HTR-8/SVneo (cell line): Measurements from ENCODE around the gene RAB36.
"Not testable (repeated sequence)": the region's sequence is repeated elsewhere in the genome, so short reads cannot be mapped to it uniquely, and the experiment has no call there.

Source experiments
- DNase-seq: peaks from one replicate; pipeline ENCODE4 v3.0.0; 2011; ENCODE audit warnings: low spot score, mixed read lengths; ENCODE audit not compliant: insufficient read length
- FAIRE-seq: peaks from 2 replicates; lab custom pipeline; 2011; peaks lifted over from hg19 to GRCh38; lab: Jason Lieb, UNC

Gene RAB36

DNA sequence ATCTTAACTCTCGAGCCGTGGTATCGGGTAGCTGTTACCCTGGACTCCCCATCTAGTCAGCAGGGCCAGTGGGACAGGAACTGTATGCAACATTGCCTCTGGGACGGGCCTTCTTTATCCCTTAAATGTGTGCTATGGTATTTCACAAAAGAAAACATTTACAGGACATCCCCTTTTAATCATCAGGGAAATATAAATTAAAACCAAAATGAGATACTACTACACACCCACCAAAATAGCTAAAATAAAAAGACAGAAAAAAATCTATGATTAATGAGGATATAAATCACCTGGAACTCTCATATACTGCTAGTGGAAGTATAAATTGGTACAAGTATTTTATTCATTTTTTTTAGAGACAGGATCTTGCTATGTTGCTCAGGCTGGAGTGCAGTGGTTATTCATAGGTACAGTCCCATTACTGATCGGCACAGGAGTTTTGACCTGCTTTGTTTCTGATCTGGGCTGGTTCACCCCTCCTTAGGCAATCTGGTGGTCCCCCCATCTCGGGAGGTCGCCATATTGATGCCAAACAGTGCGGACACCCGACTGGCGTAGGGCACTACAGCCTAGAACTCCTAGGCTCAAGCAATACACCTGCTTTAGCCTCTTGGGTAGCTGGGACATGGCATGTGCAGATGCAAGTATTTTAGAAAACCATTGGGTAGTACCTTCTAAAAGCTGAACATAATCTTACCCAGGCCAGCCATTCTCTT lies 12.7 kb upstream of the RAB36 start:
- no peak for FAIRE-seq

DNA sequence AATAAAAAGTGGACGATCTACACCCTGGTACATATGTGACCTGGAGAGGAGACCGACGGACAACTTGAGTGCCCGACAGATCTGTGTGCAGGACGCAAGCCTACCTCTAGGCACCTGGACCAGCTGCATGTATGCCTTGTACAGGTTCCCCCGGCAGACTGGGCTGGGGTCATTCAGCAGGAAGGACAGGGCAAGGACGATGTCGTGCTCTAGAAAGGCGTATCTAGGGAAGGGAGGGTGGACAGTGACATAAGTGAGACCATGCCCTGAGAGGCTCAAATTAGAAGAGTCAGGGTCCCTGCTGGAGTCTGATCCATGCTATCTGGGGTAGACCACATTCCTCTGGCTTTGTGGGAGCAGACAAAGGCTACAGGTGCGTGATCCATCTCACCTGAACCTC lies 11.4 kb upstream of the RAB36 start:
- no peak for FAIRE-seq

More for the DNA sequence above, 12.7 kb upstream of the RAB36 start:
- no peak for DNase-seq

DNA sequence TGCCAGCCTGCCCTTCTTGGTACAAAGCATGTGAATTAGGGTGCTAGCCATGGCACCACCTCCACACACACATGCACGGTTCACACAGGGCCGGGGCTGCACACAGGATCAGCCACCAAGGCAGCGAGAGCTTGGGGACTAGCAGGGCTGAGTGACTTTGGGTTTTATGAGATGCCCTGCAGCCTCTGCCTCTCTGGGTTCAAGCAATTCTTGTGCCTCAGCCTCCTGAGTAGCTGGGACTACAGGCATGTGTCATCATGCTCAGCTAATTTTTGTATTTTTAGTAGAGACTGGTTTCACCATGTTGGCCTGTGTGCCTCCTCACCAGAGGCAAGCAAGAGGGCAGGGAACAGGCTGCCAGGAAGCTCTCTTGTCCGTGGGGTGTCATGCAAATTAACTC lies 8.3 kb upstream of the RAB36 start:
- DNase-seq, FAIRE-seq: not testable (repeated sequence)

More for the DNA sequence above, 11.4 kb upstream of the RAB36 start:
- DNase-seq = no peak

DNA sequence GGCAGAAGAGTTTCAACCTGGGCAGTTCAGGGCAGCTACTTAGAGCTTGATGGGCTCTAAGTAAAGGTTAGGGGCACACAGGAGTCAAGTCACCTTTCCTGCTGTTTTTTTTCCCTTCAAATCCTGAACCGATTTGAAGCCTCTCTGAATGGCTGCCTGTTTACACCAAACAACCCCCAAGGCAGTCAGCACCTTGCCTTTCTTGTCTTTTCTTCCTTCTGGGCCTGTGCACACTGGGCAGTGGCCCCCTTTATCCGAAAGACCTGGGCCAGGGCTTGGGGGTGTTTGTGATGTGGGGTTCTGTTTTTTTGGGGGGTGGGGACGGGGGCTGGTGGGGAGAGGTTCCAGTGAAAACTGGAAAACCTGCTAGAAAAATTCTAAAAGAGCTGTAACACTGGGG lies 7.8 kb upstream of the RAB36 start:
- no peak for FAIRE-seq
- no peak for DNase-seq

DNA sequence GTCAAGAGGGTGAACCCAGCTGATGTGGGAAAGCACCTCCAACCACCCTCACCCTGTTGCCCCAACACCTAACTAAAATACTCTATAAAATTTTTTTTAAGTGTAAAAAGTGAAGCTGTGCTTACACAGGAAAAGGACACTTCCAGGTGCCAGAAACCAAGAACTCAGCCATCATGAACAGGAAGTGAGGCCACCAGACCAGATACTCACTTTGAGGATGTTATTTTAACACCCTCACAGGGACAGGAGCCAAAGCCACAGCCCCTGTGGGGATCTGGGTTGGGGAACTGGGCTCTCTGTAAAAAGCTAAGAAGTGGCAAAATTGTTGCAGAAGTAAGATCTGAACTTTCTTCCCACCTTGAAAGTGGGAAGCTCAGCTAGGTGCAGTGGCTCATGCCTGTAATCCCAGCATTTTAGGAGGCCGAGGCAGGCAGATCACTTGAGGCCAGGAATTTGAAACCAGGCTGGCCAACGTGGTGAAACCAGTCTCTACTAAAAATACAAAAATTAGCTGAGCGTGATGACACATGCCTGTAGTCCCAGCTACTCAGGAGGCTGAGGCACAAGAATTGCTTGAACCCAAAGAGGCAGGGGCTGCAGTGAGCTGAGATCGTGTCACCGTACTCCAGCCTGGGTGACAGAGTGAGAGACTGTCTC lies 7.2 kb upstream of the RAB36 start:
- FAIRE-seq (no peak), DNase-seq (no peak)

DNA sequence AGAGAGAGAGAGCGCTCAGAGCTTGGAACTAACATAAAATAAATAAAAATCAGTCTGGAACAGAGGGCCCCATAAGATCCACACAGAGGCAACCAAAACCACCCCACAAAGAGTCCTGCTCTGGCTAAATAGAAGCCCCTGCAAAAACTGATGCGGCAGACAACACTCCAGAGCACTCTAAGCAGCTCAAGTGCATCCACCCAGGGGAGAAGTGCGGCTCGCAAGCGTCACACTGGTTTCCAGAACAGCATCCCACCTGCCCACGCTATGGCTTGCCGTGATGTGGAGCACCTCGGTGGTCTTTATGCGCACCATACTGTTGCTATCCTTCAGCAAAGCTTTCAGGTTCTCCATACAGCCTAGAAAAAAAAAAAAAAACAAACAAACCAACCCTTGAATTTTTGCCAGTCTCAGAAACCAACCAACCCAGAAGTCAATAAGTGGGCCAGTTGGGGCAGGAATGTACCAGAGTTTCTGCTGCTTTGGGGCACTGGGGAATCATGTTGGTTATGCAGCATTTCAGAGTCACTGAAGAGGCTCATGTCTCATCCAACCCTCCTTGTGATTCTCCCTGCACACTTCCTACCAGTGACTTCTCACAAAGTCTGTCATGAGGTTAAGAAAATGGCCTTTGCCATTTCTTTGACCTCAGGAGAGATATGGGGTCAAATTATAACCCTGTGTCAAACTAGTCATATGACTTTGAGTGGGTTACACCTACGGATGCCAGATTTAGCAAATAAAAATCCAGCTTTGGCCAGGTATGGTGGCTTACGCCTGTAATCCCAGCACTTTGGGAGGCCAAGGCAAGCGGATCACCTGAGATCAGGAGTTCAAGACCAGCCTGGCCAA lies 6.5 kb upstream of the RAB36 start:
- FAIRE-seq (no peak), DNase-seq (no peak)

DNA sequence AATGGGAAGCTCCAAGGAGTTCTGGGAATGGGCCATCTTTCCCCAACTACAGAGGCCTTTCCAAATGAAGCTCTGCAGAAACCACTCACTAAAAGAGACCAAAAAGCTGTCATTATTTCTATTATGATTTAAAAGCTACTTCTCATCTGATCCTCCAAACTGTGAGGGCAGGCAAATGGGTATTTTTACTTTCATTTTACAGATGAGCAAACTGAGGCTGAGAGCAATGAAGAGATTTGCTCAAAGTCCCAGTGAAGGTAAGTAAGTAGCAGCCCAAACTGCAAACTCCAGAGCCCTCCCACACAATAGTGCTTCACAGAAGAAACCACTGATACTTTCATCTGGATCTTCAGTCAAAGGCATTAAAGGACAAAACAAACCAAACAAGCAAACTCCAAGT lies 4.9 kb upstream of the RAB36 start:
- DNase-seq = no peak
- FAIRE-seq = no peak

DNA sequence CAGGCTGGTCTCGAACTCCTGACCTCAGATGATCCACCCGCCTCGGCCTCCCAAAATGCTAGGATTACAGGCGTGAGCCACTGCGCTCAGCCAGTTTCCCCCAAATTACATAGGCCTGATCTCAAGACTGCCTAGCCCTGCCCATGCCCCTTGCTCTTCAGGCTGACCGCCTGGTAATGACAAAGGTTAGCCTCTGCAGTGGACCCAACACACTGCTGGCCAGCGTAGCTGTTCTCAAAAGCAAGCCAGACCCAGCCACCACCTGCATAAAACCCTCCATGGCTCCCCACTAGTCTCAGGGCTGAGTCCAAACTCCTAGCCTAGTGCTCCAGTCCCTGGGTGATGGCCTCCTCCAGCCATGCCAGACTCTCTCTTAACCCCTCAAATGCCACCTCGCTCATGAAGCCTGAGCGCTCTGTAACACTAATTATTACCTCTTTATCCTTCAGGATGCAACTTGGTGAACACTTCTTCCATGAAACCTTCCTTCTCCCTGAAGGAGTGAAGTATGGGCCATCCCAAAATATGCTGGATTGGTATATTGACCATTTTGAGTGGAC lies 2.7 kb upstream of the RAB36 start:
- FAIRE-seq (no peak), DNase-seq (no peak)

DNA sequence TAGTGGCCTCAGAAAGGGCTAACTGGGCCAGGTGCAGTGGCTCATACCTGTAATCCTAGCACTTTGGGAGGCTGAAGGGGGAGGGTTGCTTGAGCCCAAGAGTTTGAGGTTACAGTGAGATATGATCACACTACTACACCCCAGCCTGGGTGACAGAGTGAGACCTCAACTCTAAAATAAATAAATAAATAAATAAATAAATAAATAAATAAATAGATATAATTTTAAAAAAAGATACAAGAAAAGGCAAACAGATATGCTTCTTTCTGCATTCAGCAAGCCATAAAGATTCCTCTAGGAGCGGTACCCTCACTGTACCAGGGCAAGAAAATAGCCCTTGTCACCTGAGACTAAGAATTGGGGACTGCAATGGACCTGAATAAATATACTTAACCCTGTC lies 2.2 kb upstream of the RAB36 start:
- FAIRE-seq = no peak
- DNase-seq = no peak

DNA sequence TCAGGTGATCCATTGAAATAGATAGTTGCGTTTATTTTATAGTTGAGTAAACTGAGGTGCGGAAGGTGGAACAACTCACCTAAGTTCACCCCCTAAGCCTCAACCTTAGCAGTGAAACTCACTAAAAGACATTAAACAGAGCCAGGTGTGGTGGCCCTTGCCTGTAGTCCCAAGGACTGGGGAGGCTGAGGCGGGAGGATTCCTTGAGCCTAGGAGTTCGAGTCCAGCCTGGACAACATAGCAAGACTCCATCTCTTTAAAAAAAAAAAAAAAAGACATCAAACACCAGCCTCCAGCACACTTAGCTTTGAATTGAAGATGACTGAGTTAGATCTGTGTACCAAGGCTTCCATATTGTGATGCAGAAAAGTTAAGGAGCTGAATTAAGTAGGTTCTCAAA lies 845 bp upstream of the RAB36 start:
- DNase-seq (no peak), FAIRE-seq (no peak)

DNA sequence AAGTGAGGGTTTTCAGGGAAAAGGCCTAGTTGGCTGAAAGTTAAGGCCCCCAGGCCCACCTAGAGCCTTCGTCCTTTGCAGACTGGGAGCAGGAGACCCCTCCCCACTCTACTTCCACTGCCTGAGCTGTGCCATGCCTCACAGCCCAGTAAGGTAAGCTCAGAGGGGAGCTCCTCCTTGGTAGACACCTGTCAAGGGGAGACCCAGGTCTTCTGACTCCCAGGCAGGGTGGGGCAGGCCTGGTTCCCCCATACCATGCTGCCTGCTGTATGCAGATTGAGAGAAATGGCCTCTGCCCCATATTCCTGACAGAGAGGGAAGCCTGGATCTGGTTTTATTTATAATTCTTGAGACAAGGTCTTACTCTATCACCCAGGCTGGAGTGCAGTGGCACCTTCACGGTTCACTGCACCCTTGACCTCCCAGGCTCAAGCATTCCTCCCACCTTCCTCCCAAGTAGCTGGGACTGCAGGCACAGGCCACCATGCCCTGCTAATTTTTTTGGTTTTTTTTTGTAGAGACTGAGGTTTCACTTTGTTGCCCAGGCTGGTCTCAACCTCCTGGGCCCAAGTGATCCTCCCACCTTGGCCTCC lies 697 bp downstream of the RAB36 start:
- FAIRE-seq (no peak), DNase-seq (no peak)

DNA sequence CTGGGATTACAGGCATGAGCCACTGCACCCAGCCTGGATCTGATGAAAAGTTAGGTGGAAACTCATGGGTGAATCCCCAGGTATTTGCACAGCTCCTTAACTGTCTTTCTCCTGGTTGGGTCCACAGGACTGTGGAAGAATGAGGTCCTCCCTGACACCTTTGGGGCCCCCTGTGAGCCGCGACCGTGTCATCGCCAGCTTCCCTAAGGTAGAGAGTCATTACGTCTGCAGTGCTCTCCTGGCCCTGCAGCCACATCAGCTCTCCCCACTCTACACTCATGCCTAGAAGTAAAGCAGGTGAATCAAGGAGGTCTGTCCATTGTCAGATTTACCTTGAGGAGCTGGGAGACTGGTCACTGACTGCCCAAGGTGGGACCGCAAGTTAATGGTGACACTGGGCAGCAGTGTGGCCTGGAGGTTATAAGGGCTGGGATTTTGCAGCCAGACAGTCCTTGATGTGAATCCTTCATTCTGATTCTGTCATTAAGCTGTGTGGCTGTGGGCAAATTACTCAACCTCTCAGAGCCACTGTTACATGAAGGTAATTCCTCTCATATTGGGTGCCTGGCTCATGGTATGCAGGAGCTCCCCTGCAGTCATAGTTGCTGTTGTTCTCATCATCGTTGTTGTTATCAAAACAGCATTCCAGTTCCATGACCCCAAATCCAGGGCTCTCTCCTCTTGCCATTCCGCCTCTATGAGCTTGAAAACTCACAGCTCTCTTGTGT lies 1.4 kb downstream of the RAB36 start:
- FAIRE-seq (no peak), DNase-seq (no peak)

DNA sequence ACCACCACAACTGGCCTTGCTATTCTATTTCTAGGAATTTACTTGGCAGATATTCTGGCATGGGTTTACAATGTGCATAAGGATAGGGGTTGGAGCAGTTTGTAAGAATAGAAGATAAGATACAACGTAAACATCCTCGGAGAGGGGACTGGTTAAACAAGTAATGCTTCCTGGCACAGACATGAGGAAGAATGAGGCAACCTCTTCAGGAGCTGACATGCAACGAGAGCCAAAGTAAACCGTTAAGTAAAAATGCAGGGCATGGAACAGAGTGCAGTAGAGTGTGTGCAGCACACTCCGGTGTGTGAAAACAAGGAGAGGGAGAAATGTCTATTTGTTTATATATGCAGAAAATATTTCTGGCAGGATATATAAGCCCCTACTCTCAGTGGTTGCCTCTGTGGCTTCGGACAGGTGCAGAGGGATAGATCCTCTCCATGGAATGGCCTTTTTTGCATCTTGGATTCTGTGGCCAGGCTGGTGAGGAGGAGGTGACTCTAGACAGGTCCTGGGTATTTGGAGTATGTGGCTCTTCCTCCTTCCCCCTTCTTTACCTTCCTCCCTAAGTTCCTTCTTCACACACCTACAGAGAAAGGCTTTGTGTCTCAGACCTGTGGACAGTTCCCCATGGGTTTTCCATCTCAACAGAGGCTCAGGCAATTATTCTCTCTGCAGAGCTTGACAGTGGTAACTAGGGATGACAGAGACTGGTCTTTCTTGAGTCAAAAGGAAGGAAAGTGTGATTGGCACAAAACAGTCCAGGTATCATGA lies 2.5 kb downstream of the RAB36 start:
- DNase-seq = no peak
- no peak for FAIRE-seq

DNA sequence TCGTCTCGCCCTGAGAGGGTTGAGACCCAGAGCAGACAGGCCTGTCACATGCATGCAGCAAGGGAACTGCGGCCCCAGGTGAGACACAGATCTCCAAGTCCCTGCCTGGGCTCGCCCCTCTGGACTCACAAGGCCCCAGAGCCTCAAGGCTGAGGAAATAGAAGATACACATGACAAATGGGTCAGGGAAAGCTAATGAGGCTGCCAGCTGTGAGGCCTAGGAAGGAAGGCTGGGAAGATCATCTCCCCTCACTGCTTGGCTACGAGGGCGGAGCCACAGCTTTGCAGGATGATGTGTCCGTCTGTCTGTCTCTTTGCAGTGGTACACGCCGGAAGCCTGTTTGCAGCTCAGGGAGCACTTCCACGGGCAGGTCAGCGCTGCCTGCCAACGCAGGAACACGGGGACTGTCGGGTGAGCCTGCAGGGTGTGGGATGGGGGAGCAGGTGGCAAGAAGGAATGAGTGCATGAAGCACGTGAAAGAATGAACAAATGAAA lies 4.5 kb downstream of the RAB36 start:
- no peak for DNase-seq
- FAIRE-seq = no peak

DNA sequence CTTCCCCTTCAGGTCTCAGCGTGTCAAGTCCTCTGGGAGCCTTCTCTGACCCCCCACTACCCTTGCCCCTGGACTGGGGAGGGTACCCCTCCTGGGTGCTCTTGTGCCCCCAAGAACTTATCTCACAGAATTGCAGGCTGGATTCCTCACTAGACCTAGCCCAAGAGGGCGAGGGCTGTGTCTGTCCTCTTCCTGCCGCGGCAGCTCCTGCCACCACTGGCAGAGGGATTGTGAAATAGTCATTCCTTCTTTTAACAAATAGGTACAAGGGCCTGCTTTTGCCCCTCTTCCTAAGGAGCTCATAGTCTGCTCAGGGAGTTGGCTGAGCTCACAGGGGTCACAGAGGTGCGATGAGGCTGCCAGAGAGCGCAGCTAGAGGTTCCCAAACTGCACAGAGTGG lies 5.5 kb downstream of the RAB36 start:
- FAIRE-seq (no peak), DNase-seq (no peak)

DNA sequence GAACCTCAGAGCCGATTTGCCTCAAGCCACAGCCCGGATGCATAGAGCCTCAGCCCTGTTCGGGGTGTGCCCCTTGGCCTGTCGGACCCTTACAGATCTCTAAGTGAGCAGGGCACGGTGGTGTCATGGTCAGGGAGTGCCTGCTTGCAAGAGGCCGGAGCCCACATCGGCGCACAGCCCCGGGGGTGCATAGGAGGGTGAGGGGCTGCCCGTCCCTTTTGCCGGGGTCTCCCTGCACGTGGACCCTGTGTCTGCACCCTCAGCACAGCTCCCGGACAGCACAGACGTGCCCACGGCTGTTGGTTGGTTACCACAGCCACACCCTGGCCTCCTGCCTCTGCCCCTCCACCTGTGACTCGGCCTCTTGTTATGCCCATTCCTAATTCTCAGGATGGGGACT lies 6.5 kb downstream of the RAB36 start:
- no peak for FAIRE-seq
- no peak for DNase-seq

DNA sequence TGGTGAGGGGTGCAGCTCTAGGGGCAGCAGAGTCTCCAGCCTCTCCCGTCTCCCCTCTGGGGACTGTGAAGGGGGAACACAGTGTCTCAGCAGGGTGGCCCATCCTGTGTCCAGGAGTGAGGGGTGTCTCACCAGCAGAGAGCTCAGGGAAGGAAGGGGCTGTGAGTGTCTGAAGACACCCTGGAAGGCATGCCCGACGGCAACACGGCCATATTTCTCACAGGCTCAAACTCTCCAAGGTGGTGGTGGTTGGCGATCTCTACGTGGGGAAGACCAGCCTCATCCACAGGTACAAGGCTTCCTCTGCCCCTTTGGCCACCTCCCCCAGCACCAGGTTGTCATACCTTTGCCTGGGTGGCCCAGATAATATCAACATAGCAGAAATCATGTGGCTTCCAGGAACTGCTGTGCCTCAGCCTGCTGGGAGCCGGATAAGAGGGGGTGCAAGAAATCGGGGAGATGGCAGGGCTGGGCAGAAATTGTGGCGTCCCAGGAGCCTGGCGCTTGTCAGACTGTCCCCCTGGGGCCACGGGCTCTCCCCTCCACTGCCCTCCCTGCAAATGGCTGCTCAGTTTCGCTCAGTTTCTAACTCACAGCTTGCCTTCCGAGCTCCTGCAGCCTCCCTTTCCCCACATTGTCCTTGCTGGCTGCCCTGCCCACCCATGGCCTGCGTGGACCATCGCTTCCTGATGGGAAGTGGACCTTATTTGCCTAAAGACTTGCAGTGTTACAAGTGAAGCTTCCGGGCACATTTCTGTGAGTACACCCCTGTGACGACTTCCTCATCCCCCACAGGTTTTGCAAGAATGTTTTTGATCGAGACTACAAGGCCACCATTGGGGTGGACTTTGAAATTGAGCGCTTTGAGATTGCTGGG lies 7.2 kb downstream of the RAB36 start:
- DNase-seq (no peak), FAIRE-seq (no peak)

DNA sequence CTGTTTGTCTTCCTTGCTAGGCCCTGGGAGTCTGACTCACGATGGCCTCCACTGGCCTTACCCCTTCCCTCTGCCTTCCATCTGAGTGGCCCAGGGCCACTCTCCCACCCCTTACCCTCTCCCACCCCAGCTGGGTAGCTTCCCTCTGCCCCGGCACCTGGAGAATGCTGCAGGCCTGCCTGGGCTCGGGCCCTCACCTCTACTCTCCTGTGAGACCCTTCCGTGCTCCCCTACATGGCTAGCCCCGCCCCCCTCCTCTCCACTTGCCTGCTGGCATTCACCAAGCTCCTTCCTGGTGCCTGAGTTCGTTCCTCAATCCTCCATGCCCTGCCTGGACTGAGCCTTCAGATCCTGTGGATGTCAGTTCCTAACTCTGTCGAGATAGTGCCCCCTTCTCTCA lies 8.7 kb downstream of the RAB36 start:
- no peak for DNase-seq
- no peak for FAIRE-seq
